CD4-positive, alpha-beta T cell treated with Interleukin-21 for 1 hour (primary cell): Measurements from ENCODE around the gene KCNQ5.

Experiments
- DNase-seq: peaks from one replicate; pipeline ENCODE4 v3.0.0-alpha.2; 2020

Gene KCNQ5

GRCh38 chr6:72810571-72811280, 188.9 kb downstream of the KCNQ5 start:
- no peak for DNase-seq

- DNase-seq = no peak
Measured at GRCh38 chr6:72811971-72812421, 190.1 kb downstream of the KCNQ5 start.

GRCh38 chr6:72813807-72814596, 192.1 kb downstream of the KCNQ5 start:
- no peak for DNase-seq

- no peak for DNase-seq
Measured at GRCh38 chr6:72816022-72816421, 194.2 kb downstream of the KCNQ5 start.

GRCh38 chr6:72817208-72817607, 195.3 kb downstream of the KCNQ5 start:
- no peak for DNase-seq

- DNase-seq = no peak
Measured at GRCh38 chr6:72819609-72820008, 197.7 kb downstream of the KCNQ5 start.

GRCh38 chr6:72820153-72820552, 198.3 kb downstream of the KCNQ5 start:
- DNase-seq = no peak

GRCh38 chr6:72820906-72821305, 199.0 kb downstream of the KCNQ5 start:
- no peak for DNase-seq

GRCh38 chr6:72822023-72822422, 200.2 kb downstream of the KCNQ5 start:
- no peak for DNase-seq

- DNase-seq = no peak
Measured at GRCh38 chr6:72822691-72823090, 200.8 kb downstream of the KCNQ5 start.

GRCh38 chr6:72824833-72825232, 203.0 kb downstream of the KCNQ5 start:
- DNase-seq = no peak

- no peak for DNase-seq
Measured at GRCh38 chr6:72825315-72825911, 203.5 kb downstream of the KCNQ5 start.

GRCh38 chr6:72826037-72826436, 204.2 kb downstream of the KCNQ5 start:
- no peak for DNase-seq

- DNase-seq = no peak
Measured at GRCh38 chr6:72826744-72827438, 205.0 kb downstream of the KCNQ5 start.

- DNase-seq = no peak
Measured at GRCh38 chr6:72828904-72829303, 207.0 kb downstream of the KCNQ5 start.

GRCh38 chr6:72832271-72832670, 210.4 kb downstream of the KCNQ5 start:
- DNase-seq = no peak

GRCh38 chr6:72835749-72836148, 213.9 kb downstream of the KCNQ5 start:
- no peak for DNase-seq

GRCh38 chr6:72836971-72837370, 215.1 kb downstream of the KCNQ5 start:
- DNase-seq = no peak

- no peak for DNase-seq
Measured at GRCh38 chr6:72841195-72841594, 219.3 kb downstream of the KCNQ5 start.

- no peak for DNase-seq
Measured at GRCh38 chr6:72842140-72842539, 220.3 kb downstream of the KCNQ5 start.

GRCh38 chr6:72844614-72845013, 222.8 kb downstream of the KCNQ5 start:
- DNase-seq = no peak

- no peak for DNase-seq
Measured at GRCh38 chr6:72849346-72849745, 227.5 kb downstream of the KCNQ5 start.

GRCh38 chr6:72850040-72850439, 228.2 kb downstream of the KCNQ5 start:
- no peak for DNase-seq
